Endothelial cell (in vitro differentiated cells): ENCODE measurements around the gene EMC10. TPM values are rescaled to one million over a fixed set of nuclear protein-coding genes. Genes with fewer than 3 reads are reported as not detected.

Experiments used
- DNase-seq: peaks from one replicate; pipeline ENCODE4 v3.0.0; 2021; ENCODE audit warnings: low spot score
- H3K27ac Mint-ChIP-seq: one replicate; pipeline ENCODE4 v1.8.0; 2021; ENCODE audit warnings: mixed read lengths, inconsistent platforms; ENCODE audit not compliant: unreplicated experiment
- H3K27me3 Mint-ChIP-seq: one replicate; pipeline ENCODE4 v1.8.0; 2021; ENCODE audit warnings: mild to moderate bottlenecking, moderate library complexity, mixed read lengths, inconsistent platforms; ENCODE audit not compliant: unreplicated experiment
- H3K36me3 Mint-ChIP-seq: one replicate; pipeline ENCODE4 v1.8.0; 2021; ENCODE audit warnings: mild to moderate bottlenecking, low read depth, mixed read lengths, inconsistent platforms; ENCODE audit not compliant: unreplicated experiment
- H3K4me1 Mint-ChIP-seq: one replicate; pipeline ENCODE4 v1.8.0; 2021; ENCODE audit warnings: mild to moderate bottlenecking, mixed read lengths, inconsistent platforms; ENCODE audit not compliant: unreplicated experiment
- H3K4me3 Mint-ChIP-seq: one replicate; pipeline ENCODE4 v1.8.0; 2021; ENCODE audit warnings: mild to moderate bottlenecking, mixed read lengths, inconsistent platforms; ENCODE audit not compliant: unreplicated experiment
- H3K9me3 Mint-ChIP-seq: one replicate; pipeline ENCODE4 v1.8.0; 2021; ENCODE audit warnings: mixed read lengths, inconsistent platforms; ENCODE audit not compliant: unreplicated experiment
- total RNA-seq: library from RNA; stranded (reverse); fragmentation: NEBNext Ultra II Directional; extraction: Animal tissue kit (Norgen Biotek cat#: 25700); gene quantifications from one replicate; pipeline ENCODE4 v1.2.1, GENCODE V29; 2021; ENCODE audit not compliant: unreplicated experiment
- TF ChIP-seq, protein P1 (sequence below): fragments of 200-600 bp; sonication (generic); IDR thresholded peaks from one replicate; pipeline ENCODE4 v1.5.0; 2021; ENCODE audit warnings: antibody characterized with exemption; ENCODE audit not compliant: unreplicated experiment

Gene EMC10
- total RNA-seq, 1 donor from 2014 or later: 0.21 TPM

DNA sequence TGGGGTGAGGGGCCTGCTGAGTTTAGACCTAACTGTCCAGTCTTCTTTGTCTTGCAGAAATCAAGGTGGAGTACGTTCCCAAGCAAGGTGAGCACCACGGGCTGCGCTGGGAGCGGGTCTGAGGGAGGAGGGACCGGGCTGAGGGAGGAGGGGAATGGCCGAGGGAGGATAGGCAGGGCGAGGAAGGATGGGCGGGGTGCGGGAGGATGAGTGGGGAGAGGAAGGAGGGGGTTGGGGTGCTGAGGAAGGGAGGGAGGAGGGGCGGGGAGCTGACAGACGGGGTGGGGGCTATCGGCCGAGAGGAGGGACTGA, 25.1 kb upstream of the EMC10 start:
- Mint-ChIP-seq H3K9me3 (peaks cover 21% of the 10 kb centered on the region), H3K4me1 (no peaks in the 10 kb centered on the region), H3K27me3 (peaks cover 18% of the 10 kb centered on the region), H3K27ac (no peak overlapping the region), H3K4me3 (no peak overlapping the region), H3K36me3 (peaks cover 10% of the 10 kb centered on the region)
- TF ChIP-seq, protein P1, sequence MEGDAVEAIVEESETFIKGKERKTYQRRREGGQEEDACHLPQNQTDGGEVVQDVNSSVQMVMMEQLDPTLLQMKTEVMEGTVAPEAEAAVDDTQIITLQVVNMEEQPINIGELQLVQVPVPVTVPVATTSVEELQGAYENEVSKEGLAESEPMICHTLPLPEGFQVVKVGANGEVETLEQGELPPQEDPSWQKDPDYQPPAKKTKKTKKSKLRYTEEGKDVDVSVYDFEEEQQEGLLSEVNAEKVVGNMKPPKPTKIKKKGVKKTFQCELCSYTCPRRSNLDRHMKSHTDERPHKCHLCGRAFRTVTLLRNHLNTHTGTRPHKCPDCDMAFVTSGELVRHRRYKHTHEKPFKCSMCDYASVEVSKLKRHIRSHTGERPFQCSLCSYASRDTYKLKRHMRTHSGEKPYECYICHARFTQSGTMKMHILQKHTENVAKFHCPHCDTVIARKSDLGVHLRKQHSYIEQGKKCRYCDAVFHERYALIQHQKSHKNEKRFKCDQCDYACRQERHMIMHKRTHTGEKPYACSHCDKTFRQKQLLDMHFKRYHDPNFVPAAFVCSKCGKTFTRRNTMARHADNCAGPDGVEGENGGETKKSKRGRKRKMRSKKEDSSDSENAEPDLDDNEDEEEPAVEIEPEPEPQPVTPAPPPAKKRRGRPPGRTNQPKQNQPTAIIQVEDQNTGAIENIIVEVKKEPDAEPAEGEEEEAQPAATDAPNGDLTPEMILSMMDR: no peak
- no peak for DNase-seq

DNA sequence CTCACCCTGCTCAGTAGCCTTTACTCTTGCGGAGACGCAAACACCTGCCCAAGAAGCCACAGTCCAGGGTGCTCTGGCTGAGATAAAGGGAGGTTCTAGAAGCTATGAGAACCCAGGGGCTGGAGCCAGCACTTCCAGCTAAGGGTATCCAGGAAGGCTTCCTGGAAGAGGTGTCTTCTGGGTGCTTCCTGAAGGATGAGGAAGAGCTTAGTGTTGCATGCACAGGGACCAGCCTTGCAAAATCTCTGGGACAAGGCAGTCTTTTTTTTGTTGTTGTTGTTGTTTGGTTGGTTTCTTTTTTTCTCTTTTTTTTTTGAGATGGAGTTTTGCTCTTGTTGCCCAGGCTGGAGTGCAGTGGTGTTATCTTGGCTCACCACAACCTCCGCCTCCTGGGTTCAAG, 23.1 kb upstream of the EMC10 start:
- Mint-ChIP-seq H3K4me1 (no peaks in the 10 kb centered on the region), H3K27me3 (peaks cover 16% of the 10 kb centered on the region), H3K27ac (no peak overlapping the region), H3K9me3 (peaks cover 19% of the 10 kb centered on the region), H3K4me3 (no peak overlapping the region), H3K36me3 (peaks cover 12% of the 10 kb centered on the region)
- DNase-seq: no peak
- TF ChIP-seq, protein P1: no peak

DNA sequence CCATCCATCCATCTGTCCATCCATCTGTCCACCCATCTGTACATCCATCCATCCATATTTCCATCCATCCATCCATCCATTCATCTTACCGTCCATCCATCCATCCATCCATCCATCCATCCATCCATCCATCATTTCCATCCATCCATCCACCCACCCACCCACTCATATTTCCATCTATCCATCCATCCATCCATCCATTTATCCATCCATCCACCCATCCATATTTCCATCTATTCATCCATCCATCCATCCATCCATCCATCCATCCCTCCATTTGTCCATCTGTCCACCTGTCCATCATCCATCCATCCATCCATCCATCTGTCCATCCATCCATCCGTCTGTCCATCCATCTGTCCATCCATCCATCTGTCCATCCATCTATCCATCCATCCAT, 20.3 kb upstream of the EMC10 start:
- H3K27ac Mint-ChIP-seq: no peak overlapping the region
- peaks cover 16% of the 10 kb centered on the region for H3K27me3 Mint-ChIP-seq
- peaks cover 19% of the 10 kb centered on the region for H3K9me3 Mint-ChIP-seq
- TF ChIP-seq, protein P1: no peak
- no peaks in the 10 kb centered on the region for H3K4me1 Mint-ChIP-seq
- no peak for DNase-seq
- peak overlapping the region; percentile 5 for H3K4me3 Mint-ChIP-seq
- H3K36me3 Mint-ChIP-seq: peaks cover 12% of the 10 kb centered on the region

DNA sequence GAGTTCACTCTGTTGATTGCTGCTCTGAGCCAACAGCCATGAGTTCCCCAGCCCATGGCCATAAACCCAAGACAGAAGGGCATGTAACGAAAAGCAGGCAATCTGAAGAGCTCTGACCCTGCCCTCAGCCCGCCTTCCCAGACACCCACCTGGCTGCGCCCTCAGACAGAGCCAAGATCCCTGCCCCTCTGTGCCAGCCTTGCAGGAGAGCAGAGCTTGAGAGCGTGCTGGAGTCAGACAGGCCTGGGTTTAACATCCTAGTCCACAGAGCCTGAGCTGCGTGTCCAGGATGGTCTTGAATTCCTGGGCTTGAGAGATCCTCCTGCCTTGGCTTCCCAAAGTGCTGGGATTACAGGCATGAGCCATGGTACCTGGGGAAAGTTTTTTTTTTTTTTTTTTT, 19.0 kb upstream of the EMC10 start:
- Mint-ChIP-seq H3K4me1 (no peaks in the 10 kb centered on the region), H3K27me3 (peaks cover 9% of the 10 kb centered on the region), H3K27ac (no peak overlapping the region), H3K4me3 (no peak overlapping the region), H3K9me3 (peaks cover 19% of the 10 kb centered on the region), H3K36me3 (peaks cover 12% of the 10 kb centered on the region)
- no peak for DNase-seq
- TF ChIP-seq, protein P1: no peak

DNA sequence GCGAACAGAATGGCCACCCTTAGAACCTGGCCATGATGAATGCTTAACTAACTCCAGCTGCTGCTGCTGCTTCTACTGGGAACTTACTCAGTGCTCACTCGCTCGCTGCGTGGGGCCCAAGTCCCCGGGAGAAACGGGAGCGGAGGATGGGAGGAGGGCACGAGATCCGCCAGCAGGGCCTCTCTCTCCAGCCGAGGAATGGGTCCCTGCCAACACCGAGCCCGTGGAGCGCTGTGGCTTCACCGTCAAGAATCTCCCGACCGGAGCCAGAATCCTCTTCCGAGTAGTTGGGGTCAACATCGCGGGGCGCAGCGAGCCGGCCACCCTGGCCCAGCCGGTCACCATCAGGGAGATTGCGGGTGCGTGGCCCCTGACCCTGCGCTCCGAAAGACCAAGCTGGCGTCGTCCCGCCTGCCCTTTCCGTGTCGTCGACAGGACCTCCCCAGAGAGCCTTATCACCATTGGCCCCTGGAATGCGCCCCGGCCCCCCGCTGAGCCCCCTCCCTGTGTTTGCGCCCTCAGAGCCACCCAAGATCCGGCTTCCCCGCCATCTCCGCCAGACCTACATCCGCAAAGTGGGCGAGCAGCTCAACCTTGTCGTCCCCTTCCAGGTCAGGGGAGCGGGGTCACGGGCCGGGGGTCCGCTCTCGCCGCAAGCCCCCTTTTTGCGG, 17.8 kb upstream of the EMC10 start:
- DNase-seq: no peak
- Mint-ChIP-seq H3K9me3 (peaks cover 13% of the 10 kb centered on the region), H3K4me3 (no peak overlapping the region), H3K27me3 (peaks cover 9% of the 10 kb centered on the region), H3K27ac (no peak overlapping the region), H3K4me1 (no peaks in the 10 kb centered on the region), H3K36me3 (peaks cover 12% of the 10 kb centered on the region)
- TF ChIP-seq, protein P1: no peak
